OCI-LY1 (cell line): ENCODE results near the gene DCDC2.
A peak's percentile ranks its signal among the peaks of the same experiment; 100 is the strongest.
"Not testable (repeated sequence)": the region's sequence is repeated elsewhere in the genome, so short reads cannot be mapped to it uniquely, and the experiment has no call there.

Experiments used
- H2AFZ ChIP-seq: fragments of 200-600 bp; sonication (generic), shearing (Covaris generic); 2 replicates; pipeline ENCODE4 v1.6.0; 2014; ENCODE audit warnings: antibody characterized with exemption, mild to moderate bottlenecking, low read length
- H3F3A ChIP-seq: fragments of 200-600 bp; sonication (generic), shearing (Covaris generic); 2 replicates; pipeline ENCODE4 v1.6.0; 2014; ENCODE audit warnings: mild to moderate bottlenecking, antibody characterized with exemption, low read length, moderate library complexity; ENCODE audit not compliant: insufficient read depth
- H3K27ac ChIP-seq: fragments of 200-600 bp; sonication (generic); 2 replicates; pipeline ENCODE4 v1.5.1; 2014; ENCODE audit warnings: low read length, mixed run types, mild to moderate bottlenecking, low read depth; ENCODE audit not compliant: poor library complexity, severe bottlenecking
- H3K27me3 ChIP-seq: fragments of 200-600 bp; sonication (generic); 2 replicates; pipeline ENCODE4 v1.6.0; 2014; ENCODE audit warnings: antibody characterized with exemption, mild to moderate bottlenecking, low read length, moderate library complexity; ENCODE audit not compliant: insufficient read depth
- H3K36me3 ChIP-seq: fragments of 200-600 bp; sonication (generic); 2 replicates; pipeline ENCODE4 v1.6.1; 2014; ENCODE audit warnings: mild to moderate bottlenecking, antibody characterized with exemption, low read length, moderate library complexity, mixed read lengths; ENCODE audit not compliant: insufficient read depth
- H3K4me1 ChIP-seq: fragments of 200-600 bp; sonication (generic); 2 replicates; pipeline ENCODE4 v1.5.1; 2014; ENCODE audit warnings: mild to moderate bottlenecking, low read length, moderate library complexity; ENCODE audit not compliant: insufficient read depth, severe bottlenecking
- H3K4me2 ChIP-seq: fragments of 200-600 bp; sonication (generic), shearing (Covaris generic); 2 replicates; pipeline ENCODE4 v1.6.1; 2014; ENCODE audit warnings: low read length
- H3K4me3 ChIP-seq: fragments of 200-600 bp; sonication (generic); 2 replicates; pipeline ENCODE4 v1.5.1; 2014; ENCODE audit warnings: low read length, low read depth, mild to moderate bottlenecking, mixed read lengths; ENCODE audit not compliant: poor library complexity, severe bottlenecking
- H3K79me2 ChIP-seq: fragments of 200-600 bp; shearing (Covaris generic); 2 replicates; pipeline ENCODE4 v1.6.1; 2016; ENCODE audit warnings: mixed run types, low read length, mixed read lengths; ENCODE audit not compliant: insufficient read depth
- H3K9ac ChIP-seq: fragments of 200-600 bp; sonication (generic), shearing (Covaris generic); 2 replicates; pipeline ENCODE4 v1.6.1; 2014; ENCODE audit warnings: mild to moderate bottlenecking, low read length, mixed read lengths
- H3K9me2 ChIP-seq: fragments of 200-600 bp; sonication (generic), shearing (Covaris generic); 2 replicates; pipeline ENCODE4 v1.6.1; 2014; ENCODE audit warnings: low read depth, mild to moderate bottlenecking, low read length, mixed read lengths
- H3K9me3 ChIP-seq: fragments of 200-600 bp; shearing (Covaris generic); 2 replicates; pipeline ENCODE4 v1.6.1; 2014; ENCODE audit warnings: low read length, mixed read lengths
- H4K20me1 ChIP-seq: fragments of 200-600 bp; sonication (generic), shearing (Covaris generic); 2 replicates; pipeline ENCODE4 v1.6.0; 2016; ENCODE audit warnings: mild to moderate bottlenecking, low read length; ENCODE audit not compliant: insufficient read depth
- EZH2 ChIP-seq: fragments of 200-600 bp; sonication (generic), shearing (Covaris generic); IDR thresholded peaks from 2 replicates; pipeline ENCODE4 v1.8.0; 2017; ENCODE audit warnings: borderline replicate concordance, mixed run types, mild to moderate bottlenecking, antibody characterized with exemption, low read length, moderate library complexity, mixed read lengths
- TF ChIP-seq, protein P1 (sequence below): fragments of 200-600 bp; sonication (generic), shearing (Covaris generic); IDR thresholded peaks from 2 replicates; pipeline ENCODE4 v1.5.1; 2017; ENCODE audit warnings: mild to moderate bottlenecking, antibody characterized with exemption, low read length, moderate library complexity, mixed read lengths

The DCDC2 gene

DNA sequence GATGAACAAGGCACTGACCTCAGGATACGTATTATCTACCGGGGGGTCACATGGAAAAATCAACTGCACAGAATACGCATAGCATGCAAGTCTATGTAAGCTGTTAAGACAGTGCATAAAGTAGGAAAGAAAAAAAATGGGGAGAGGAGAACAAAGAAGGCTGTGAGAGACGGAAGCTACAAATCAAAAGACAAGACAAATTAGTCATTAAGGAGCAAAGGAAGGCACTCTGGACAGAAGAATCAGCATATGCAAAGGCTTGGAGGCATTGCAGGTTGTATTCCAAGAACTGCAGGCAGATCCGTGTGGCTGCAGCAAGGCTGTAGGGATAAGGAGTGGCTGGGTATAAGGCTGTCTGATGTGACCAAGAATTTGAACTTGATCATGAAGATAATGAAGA lies 142.9 kb downstream of the DCDC2 start:
- no peak overlapping the region for H3K4me3 ChIP-seq

DNA sequence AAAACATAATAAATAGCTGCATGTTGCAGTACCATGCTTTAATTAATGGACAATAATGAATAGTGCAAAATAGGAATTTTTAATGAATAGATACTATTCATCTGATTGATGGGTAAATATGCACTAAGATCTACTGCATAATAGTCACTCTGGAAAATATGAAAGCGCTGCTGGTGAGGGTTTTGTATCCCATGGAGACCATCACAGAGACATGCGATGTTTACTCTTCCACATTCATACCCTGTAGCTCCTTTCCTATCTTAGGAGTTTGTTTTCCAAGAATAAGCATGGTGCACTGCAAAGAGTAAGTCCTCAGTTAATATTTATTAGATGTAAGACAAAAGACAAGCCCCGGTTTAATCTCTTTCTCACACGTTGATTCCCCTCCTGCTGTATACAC lies 150.4 kb downstream of the DCDC2 start:
- Histone ChIP-seq H3K4me1 (no peaks in the 10 kb centered on the region), H3K36me3 (no peaks in the 10 kb centered on the region), H3K27me3 (no peaks in the 10 kb centered on the region), H3K79me2 (no peaks in the 10 kb centered on the region), H3F3A (no peaks in the 10 kb centered on the region), H3K27ac (no peak overlapping the region), H2AFZ (no peak overlapping the region), H3K9ac (no peak overlapping the region), H3K9me2 (no peaks in the 10 kb centered on the region), H3K9me3 (no peaks in the 10 kb centered on the region), H3K4me3 (no peak overlapping the region), H3K4me2 (no peak overlapping the region), H4K20me1 (no peaks in the 10 kb centered on the region)
- TF ChIP-seq EZH2 = no peak
- TF ChIP-seq, protein P1, sequence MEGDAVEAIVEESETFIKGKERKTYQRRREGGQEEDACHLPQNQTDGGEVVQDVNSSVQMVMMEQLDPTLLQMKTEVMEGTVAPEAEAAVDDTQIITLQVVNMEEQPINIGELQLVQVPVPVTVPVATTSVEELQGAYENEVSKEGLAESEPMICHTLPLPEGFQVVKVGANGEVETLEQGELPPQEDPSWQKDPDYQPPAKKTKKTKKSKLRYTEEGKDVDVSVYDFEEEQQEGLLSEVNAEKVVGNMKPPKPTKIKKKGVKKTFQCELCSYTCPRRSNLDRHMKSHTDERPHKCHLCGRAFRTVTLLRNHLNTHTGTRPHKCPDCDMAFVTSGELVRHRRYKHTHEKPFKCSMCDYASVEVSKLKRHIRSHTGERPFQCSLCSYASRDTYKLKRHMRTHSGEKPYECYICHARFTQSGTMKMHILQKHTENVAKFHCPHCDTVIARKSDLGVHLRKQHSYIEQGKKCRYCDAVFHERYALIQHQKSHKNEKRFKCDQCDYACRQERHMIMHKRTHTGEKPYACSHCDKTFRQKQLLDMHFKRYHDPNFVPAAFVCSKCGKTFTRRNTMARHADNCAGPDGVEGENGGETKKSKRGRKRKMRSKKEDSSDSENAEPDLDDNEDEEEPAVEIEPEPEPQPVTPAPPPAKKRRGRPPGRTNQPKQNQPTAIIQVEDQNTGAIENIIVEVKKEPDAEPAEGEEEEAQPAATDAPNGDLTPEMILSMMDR = no peak

More for the DNA sequence above, 142.9 kb downstream of the DCDC2 start:
- H3K9me3 ChIP-seq = no peaks in the 10 kb centered on the region
- no peaks in the 10 kb centered on the region for H4K20me1 ChIP-seq
- no peaks in the 10 kb centered on the region for H3K36me3 ChIP-seq
- no peak overlapping the region for H3K9ac ChIP-seq
- TF ChIP-seq EZH2 = no peak
- TF ChIP-seq, protein P1 = no peak
- H3K4me2 ChIP-seq = no peak overlapping the region
- H3K4me1 ChIP-seq = no peaks in the 10 kb centered on the region
- H3K9me2 ChIP-seq = no peaks in the 10 kb centered on the region
- no peaks in the 10 kb centered on the region for H3K79me2 ChIP-seq
- H3K27me3 ChIP-seq = no peaks in the 10 kb centered on the region
- H3K27ac ChIP-seq = no peak overlapping the region
- no peaks in the 10 kb centered on the region for H3F3A ChIP-seq
- no peak overlapping the region for H2AFZ ChIP-seq

DNA sequence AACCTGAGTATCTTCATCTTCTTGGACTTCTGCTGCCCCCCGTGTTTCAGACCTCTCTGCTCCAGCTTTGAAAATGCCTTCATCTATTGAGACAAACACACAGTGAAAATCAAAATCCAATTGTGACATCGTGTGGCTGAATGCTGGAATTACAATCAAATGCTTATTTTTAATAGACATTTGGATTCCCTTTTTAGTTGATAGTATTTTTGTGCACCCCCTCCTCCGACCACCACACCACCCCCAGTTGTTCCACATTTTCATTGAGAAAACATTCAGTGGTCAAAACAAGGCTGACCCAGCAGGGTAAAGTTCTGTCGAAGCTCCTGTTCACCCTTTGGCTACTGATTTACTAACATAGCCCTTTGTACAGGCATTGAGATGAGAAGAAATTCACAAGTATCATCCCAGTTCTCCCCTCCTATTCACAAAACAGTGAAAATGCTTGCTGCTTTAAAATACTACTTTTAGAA lies 152.8 kb downstream of the DCDC2 start:
- TF ChIP-seq, protein P1 = peak; percentile 70
- no peak for TF ChIP-seq EZH2
- Histone ChIP-seq H4K20me1 (no peaks in the 10 kb centered on the region), H3K4me2 (no peak overlapping the region), H3K9me3 (no peaks in the 10 kb centered on the region), H3K27me3 (no peaks in the 10 kb centered on the region), H3K79me2 (no peaks in the 10 kb centered on the region), H3K27ac (no peak overlapping the region), H3K9me2 (no peaks in the 10 kb centered on the region), H3K4me1 (no peaks in the 10 kb centered on the region), H2AFZ (no peak overlapping the region), H3K36me3 (no peaks in the 10 kb centered on the region), H3K4me3 (no peak overlapping the region), H3F3A (no peaks in the 10 kb centered on the region), H3K9ac (no peak overlapping the region)

DNA sequence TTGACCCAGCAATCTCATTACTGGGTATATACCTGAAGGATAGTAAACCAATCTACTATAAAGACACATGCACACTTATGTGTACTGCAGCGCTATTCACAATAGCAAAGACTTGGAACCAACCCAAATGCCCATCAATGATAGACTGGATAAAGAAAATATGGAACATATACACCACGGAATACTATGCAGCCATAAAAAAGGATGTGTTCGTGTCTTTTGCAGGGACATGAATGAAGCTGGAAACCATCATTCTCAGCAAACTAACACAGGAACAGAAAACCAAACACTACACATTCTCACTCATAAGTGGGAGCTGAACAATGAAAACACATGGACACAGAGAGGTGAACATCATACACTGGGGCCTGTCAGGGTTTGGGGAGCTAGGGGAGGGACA lies 153.7 kb downstream of the DCDC2 start:
- not testable (repeated sequence) for H3K36me3 ChIP-seq, H3K4me3 ChIP-seq, H3F3A ChIP-seq, H3K79me2 ChIP-seq, H3K9ac ChIP-seq, H3K4me2 ChIP-seq, H3K27ac ChIP-seq, H3K4me1 ChIP-seq, H3K9me3 ChIP-seq, H3K27me3 ChIP-seq, H3K9me2 ChIP-seq, H4K20me1 ChIP-seq, H2AFZ ChIP-seq
